SU-DHL-6 (cell line): ENCODE data around the gene GOLGA5.

Experiments
- EZH2phosphoT487 ChIP-seq: fragments of 200-600 bp; sonication (generic), shearing (Covaris generic); conservative IDR thresholded peaks from 2 replicates; pipeline ENCODE4 v1.6.1; 2018; ENCODE audit warnings: mild to moderate bottlenecking, antibody characterized with exemption, low read length, moderate library complexity, mixed read lengths
- TF ChIP-seq, protein P1 (sequence below): fragments of 200-600 bp; sonication (generic); IDR thresholded peaks from one replicate; pipeline ENCODE4 v1.5.1; 2017; ENCODE audit warnings: antibody characterized with exemption, mild to moderate bottlenecking, low read length, moderate library complexity; ENCODE audit not compliant: insufficient read depth, poor library complexity, severe bottlenecking

DNA sequence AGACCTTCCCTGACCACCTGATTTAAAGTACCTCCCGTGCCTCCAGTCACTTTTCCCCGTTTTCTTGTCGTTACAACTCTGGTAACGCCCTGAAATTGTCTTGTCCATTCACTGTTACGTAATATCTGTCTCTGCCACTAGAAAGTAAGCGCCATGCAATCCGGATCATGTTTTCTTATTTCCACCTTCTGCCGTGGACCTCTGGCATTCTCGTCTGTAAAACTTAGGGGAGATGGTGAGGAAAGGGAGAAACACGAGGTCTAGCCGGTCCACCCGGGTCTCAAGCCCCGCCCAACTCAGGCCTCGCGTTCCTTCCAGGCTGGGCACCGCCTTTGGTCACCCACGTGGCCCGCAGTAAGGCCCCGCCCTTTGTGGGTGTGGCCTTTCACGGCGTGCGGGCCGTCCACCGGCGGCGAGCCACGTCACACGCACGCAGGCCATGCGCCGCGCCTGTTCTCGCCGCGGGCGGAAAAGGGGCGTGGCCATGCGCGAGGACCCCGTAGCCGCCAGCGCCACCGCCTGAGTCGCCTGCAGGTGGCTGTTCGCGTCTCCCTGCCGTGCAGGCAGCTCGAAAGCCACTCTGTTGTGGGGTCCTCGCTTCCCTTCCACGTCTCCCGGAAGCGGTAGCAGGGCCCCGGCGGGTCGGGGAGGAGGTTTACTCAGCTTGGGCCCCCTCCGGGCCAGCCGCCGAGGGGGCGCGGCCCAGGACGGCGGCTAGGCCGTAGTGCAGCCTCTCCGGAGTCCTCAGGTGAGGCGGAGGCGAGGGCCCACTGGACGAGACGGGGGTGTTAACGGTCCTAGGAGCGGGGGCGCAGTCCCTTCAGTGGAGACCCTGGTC is at the start of gene GOLGA5:
- TF ChIP-seq, protein P1, sequence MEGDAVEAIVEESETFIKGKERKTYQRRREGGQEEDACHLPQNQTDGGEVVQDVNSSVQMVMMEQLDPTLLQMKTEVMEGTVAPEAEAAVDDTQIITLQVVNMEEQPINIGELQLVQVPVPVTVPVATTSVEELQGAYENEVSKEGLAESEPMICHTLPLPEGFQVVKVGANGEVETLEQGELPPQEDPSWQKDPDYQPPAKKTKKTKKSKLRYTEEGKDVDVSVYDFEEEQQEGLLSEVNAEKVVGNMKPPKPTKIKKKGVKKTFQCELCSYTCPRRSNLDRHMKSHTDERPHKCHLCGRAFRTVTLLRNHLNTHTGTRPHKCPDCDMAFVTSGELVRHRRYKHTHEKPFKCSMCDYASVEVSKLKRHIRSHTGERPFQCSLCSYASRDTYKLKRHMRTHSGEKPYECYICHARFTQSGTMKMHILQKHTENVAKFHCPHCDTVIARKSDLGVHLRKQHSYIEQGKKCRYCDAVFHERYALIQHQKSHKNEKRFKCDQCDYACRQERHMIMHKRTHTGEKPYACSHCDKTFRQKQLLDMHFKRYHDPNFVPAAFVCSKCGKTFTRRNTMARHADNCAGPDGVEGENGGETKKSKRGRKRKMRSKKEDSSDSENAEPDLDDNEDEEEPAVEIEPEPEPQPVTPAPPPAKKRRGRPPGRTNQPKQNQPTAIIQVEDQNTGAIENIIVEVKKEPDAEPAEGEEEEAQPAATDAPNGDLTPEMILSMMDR: no peak
- no peak for TF ChIP-seq EZH2phosphoT487
